PC-9 (cell line): ENCODE data around the gene RRM2.

Source experiments
- CTCF ChIP-seq: fragments of 200-600 bp; sonication (generic); conservative IDR thresholded peaks from 2 replicates; pipeline ENCODE4 v1.6.1; 2017; ENCODE audit warnings: mixed run types, antibody characterized with exemption, mild to moderate bottlenecking, moderate library complexity
- EZH2 ChIP-seq: fragments of 200-600 bp; sonication (generic); IDR thresholded peaks from 2 replicates; pipeline ENCODE4 v1.8.0; 2017; ENCODE audit warnings: antibody characterized with exemption, low read depth

DNA sequence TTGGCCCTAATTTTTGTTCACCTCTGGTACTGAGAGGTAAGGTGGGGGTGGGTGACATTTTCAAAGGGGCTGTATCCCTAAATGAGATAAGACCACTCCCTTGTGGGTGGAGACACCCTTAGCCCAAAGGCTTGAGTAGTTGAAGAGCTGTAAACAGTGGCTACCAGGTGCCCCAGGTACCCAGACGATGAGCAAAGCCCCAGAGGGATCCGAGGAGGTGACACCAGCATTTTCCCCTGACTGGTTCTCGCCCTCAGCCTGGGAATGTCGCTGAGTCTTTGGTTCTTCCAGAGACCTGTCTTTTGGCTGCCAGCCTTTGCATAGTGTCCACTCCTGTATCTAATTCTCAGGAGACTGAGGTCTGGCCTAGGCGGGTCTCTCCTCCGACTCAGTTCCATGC lies 36.5 kb downstream of the RRM2 start:
- TF ChIP-seq EZH2 (no peak), CTCF (no peak)
